Sigmoid colon (tissue), 4 donors: ENCODE measurements around the gene HADHA.

ENCODE experiments used
- CTCF ChIP-seq, 4 experiments: fragments of 450-650 bp in 3 of 4; fragments of 200-600 bp in 1 of 4; IDR thresholded peaks; one replicate each; pipeline ENCODE4 v1.5.1; 2016 to 2019; ENCODE audit warnings: antibody characterized with exemption in 4 of 4, mild to moderate bottlenecking in 3 of 4, moderate library complexity in 2 of 4
- POLR2A ChIP-seq, 2 donors: fragments of 450-650 bp; IDR thresholded peaks; one replicate each; pipeline ENCODE4 v1.6.1; 2016; ENCODE audit warnings: antibody characterized with exemption in 2 of 2, mild to moderate bottlenecking in 2 of 2, moderate library complexity in 2 of 2
- POLR2AphosphoS5 ChIP-seq, 4 donors: sonication (generic); formaldehyde crosslinking; IDR thresholded peaks; one replicate each; pipeline ENCODE4 v1.6.1; 2017; ENCODE audit warnings: antibody characterized with exemption in 4 of 4

- no peak for TF ChIP-seq POLR2A (IDR thresholded peaks at IDR 0.05)
- no peak for TF ChIP-seq POLR2AphosphoS5 (IDR thresholded peaks at IDR 0.05)
- no peak for TF ChIP-seq CTCF (IDR thresholded peaks at IDR 0.05)
Observed at GRCh38 chr2:26215833-26216232, 28.6 kb downstream of the HADHA start.
